Measurements from ENCODE around the gene ZNF816.

- TF ChIP-seq, protein P1, sequence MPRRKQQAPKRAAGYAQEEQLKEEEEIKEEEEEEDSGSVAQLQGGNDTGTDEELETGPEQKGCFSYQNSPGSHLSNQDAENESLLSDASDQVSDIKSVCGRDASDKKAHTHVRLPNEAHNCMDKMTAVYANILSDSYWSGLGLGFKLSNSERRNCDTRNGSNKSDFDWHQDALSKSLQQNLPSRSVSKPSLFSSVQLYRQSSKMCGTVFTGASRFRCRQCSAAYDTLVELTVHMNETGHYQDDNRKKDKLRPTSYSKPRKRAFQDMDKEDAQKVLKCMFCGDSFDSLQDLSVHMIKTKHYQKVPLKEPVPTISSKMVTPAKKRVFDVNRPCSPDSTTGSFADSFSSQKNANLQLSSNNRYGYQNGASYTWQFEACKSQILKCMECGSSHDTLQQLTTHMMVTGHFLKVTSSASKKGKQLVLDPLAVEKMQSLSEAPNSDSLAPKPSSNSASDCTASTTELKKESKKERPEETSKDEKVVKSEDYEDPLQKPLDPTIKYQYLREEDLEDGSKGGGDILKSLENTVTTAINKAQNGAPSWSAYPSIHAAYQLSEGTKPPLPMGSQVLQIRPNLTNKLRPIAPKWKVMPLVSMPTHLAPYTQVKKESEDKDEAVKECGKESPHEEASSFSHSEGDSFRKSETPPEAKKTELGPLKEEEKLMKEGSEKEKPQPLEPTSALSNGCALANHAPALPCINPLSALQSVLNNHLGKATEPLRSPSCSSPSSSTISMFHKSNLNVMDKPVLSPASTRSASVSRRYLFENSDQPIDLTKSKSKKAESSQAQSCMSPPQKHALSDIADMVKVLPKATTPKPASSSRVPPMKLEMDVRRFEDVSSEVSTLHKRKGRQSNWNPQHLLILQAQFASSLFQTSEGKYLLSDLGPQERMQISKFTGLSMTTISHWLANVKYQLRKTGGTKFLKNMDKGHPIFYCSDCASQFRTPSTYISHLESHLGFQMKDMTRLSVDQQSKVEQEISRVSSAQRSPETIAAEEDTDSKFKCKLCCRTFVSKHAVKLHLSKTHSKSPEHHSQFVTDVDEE (CRISPR knock-in tag; IDR thresholded peaks at IDR 0.05) = no peak
- TF ChIP-seq PPARA (CRISPR knock-in tag; IDR thresholded peaks at IDR 0.05; ENCODE audit: borderline replicate concordance) = no peak
- no peak for TF ChIP-seq PATZ1 (CRISPR knock-in tag; IDR thresholded peaks at IDR 0.05; ENCODE audit: borderline replicate concordance)
- TF ChIP-seq TCF4 (CRISPR knock-in tag; IDR thresholded peaks at IDR 0.05; ENCODE audit: borderline replicate concordance) = no peak
- no peak for TF ChIP-seq ZFP30 (CRISPR knock-in tag; IDR thresholded peaks at IDR 0.05)
- TF ChIP-seq, protein P2, sequence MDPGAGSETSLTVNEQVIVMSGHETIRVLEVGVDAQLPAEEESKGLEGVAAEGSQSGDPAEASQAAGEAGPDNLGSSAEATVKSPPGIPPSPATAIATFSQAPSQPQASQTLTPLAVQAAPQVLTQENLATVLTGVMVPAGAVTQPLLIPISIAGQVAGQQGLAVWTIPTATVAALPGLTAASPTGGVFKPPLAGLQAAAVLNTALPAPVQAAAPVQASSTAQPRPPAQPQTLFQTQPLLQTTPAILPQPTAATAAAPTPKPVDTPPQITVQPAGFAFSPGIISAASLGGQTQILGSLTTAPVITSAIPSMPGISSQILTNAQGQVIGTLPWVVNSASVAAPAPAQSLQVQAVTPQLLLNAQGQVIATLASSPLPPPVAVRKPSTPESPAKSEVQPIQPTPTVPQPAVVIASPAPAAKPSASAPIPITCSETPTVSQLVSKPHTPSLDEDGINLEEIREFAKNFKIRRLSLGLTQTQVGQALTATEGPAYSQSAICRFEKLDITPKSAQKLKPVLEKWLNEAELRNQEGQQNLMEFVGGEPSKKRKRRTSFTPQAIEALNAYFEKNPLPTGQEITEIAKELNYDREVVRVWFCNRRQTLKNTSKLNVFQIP (CRISPR knock-in tag; IDR thresholded peaks at IDR 0.05; ENCODE audit: borderline replicate concordance, low read depth) = no peak
- TF ChIP-seq BACH2 (CRISPR knock-in tag; IDR thresholded peaks at IDR 0.05; ENCODE audit: borderline replicate concordance) = no peak
- no peak for TF ChIP-seq OSR1 (CRISPR knock-in tag; IDR thresholded peaks at IDR 0.05)
- TF ChIP-seq CSDC2 (CRISPR knock-in tag; IDR thresholded peaks at IDR 0.05) = no peak
- TF ChIP-seq ZFP3 (CRISPR knock-in tag; IDR thresholded peaks at IDR 0.05) = no peak
- no peak for TF ChIP-seq CREB5 (CRISPR knock-in tag; IDR thresholded peaks at IDR 0.05; ENCODE audit: low read depth)
- TF ChIP-seq GLIS3 (CRISPR knock-in tag; IDR thresholded peaks at IDR 0.05) = no peak
Observed at GRCh38 chr19:52948025-52948770, 14.5 kb downstream of the ZNF816 start.
